ENCODE data around the gene SLC4A5.

Gene SLC4A5

DNA sequence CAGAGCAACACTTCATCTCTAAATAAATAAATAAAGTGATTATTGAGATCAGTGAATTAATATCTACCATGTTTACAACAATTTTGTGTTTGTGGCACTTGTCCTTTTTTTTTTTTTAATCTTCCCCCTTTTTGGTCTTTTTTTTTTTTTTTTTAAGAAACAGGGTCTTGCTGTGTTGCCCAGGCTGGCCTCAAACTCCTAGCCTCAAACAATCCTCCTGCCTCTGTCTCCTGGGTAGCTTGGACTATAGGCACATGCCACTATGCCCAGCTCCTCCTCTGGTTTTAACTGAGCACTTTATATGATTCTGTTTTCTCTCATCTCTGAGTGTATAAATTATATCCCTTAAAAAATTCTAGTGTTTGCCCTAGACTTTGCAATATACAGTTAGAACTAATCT lies 30.3 kb downstream of the SLC4A5 start:
- H4K8ac ChIP-seq (ENCODE audit: low read depth, low read length): no peak overlapping the region
- no peak overlapping the region for H2BK5ac ChIP-seq (ENCODE audit: low read depth, low read length, poor library complexity)
- H2AK5ac ChIP-seq (ENCODE audit: low read length): no peak overlapping the region
- H3K27ac ChIP-seq (ENCODE audit: low read depth, low read length): no peak overlapping the region
- no peak overlapping the region for H3K4me2 ChIP-seq (ENCODE audit: low read length)
- H3K79me1 ChIP-seq (ENCODE audit: low read length): no peaks in the 10 kb centered on the region
- no peaks in the 10 kb centered on the region for H3K9me3 ChIP-seq (ENCODE audit: insufficient read depth, low read depth, low read length)
- H2BK120ac ChIP-seq (ENCODE audit: insufficient read depth, low read length, poor library complexity): no peak overlapping the region
- no peak overlapping the region for H3K4ac ChIP-seq (ENCODE audit: low read depth, low read length)
- no peak overlapping the region for H4K91ac ChIP-seq (ENCODE audit: low read depth, low read length)
- H3K14ac ChIP-seq (ENCODE audit: low read length): no peak overlapping the region
- no peak overlapping the region for H3K4me3 ChIP-seq (ENCODE audit: low read depth, low read length)
- no peaks in the 10 kb centered on the region for H3K79me2 ChIP-seq (ENCODE audit: control insufficient read depth, insufficient read depth, low read length, poor library complexity)
- no peak overlapping the region for H3K9ac ChIP-seq (ENCODE audit: low read length)
- peaks cover 0 to 2% of the 10 kb centered on the region in 2 experiments for H3K4me1 ChIP-seq (ENCODE audit: control insufficient read depth in 1 of 2, insufficient read depth in 2 of 2, low read length in 2 of 2)
- H3K18ac ChIP-seq (ENCODE audit: low read length): no peak overlapping the region
- no peak overlapping the region for H3K23ac ChIP-seq (ENCODE audit: low read length)
- H3K27me3 ChIP-seq (ENCODE audit: insufficient read depth, low read length): no peaks in the 10 kb centered on the region
- no peaks in the 10 kb centered on the region for H3K36me3 ChIP-seq (ENCODE audit: control insufficient read depth in 1 of 2, insufficient read depth in 2 of 2, low read length in 2 of 2)
- no peak overlapping the region for H2AFZ ChIP-seq (ENCODE audit: insufficient read depth, low read length, poor library complexity)
- no peak overlapping the region for H2BK12ac ChIP-seq (ENCODE audit: low read length)
- no peak overlapping the region for H4K12ac ChIP-seq (ENCODE audit: low read depth, low read length)
- no peak for DNase-seq

DNA sequence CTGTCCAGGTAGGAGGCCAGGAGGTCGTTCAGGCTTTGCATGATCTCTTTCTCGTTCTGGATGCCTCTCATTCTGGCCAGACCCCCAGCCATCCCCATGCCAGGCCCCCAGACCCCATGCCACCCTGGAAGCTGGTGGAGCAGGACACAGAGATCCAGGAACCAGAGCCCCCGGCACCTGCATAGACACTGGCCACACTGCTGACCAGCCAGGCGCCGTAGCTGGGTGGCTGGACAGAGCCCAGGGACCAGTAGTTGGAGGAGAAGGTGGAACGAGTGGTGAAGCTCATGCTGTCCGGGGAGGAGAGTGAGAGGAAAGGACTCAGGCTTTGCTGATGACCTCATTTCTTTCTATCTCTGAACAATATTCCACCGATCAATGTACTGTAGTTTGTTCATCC lies 35.5 kb downstream of the SLC4A5 start:
- no CpG with 5 or more reads among the region's 8 CpGs for WGBS (ENCODE audit: extremely low coverage, insufficient coverage, insufficient read length)
- no peak for DNase-seq
- no peaks in the 10 kb centered on the region for H3K27me3 ChIP-seq (ENCODE audit: insufficient read depth, low read length)

DNA sequence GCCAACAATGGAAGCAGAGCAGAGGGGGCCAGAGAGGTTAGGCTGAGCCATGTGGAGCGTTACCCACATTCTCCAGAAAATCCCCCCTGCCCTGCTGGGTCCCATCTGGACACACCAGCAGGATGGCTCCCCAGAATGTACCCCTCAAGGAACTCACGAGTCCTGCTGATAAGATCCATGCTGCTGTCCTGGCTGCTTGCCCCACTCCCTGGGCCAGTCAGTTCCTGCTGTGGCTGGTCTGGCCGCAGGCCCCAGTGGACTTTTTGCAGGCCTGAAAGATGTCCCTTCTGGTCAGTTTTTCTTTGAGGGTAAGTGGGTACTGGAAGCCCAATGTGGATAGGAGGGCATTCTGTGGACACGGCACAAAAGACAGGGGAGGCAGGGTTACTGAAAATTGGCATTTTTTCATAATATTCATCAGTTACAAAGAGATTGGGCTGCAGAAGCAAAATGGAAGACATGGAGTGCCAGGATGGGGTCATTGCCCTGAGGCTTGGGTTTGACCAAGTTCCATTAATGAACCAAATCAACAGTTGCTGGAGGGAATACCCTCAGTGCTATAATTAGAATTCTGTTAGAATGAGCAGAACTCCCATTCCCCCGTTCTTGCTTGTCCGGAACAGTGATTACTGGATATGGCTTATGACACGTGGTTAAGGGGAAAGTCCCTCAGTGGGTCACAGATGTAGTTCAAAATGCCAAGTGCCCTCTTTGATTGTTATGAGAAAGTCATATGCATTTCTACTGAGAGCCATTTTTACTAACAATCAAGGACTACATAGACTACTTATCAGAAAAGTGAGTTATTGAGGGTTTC lies 38.7 kb downstream of the SLC4A5 start:
- Histone ChIP-seq H4K12ac (ENCODE audit: low read depth, low read length) (no peak overlapping the region), H3K27me3 (ENCODE audit: insufficient read depth, low read length) (no peaks in the 10 kb centered on the region), H2AFZ (ENCODE audit: insufficient read depth, low read length, poor library complexity) (no peak overlapping the region), H2BK12ac (ENCODE audit: low read length) (no peak overlapping the region), H3K23ac (ENCODE audit: low read length) (no peak overlapping the region), H2BK5ac (ENCODE audit: low read depth, low read length, poor library complexity) (no peak overlapping the region), H3K4me2 (ENCODE audit: low read length) (no peak overlapping the region), H3K79me1 (ENCODE audit: low read length) (no peaks in the 10 kb centered on the region), H2AK5ac (ENCODE audit: low read length) (no peak overlapping the region), H3K14ac (ENCODE audit: low read length) (no peak overlapping the region), H4K8ac (ENCODE audit: low read depth, low read length) (no peak overlapping the region), H2BK120ac (ENCODE audit: insufficient read depth, low read length, poor library complexity) (no peak overlapping the region), H4K91ac (ENCODE audit: low read depth, low read length) (no peak overlapping the region), H3K9ac (ENCODE audit: low read length) (no peak overlapping the region), H3K79me2 (ENCODE audit: control insufficient read depth, insufficient read depth, low read length, poor library complexity) (no peaks in the 10 kb centered on the region), H3K18ac (ENCODE audit: low read length) (no peak overlapping the region), H3K4me1 (ENCODE audit: control insufficient read depth in 1 of 2, insufficient read depth in 2 of 2, low read length in 2 of 2) (no peaks in the 10 kb centered on the region), H3K9me3 (ENCODE audit: insufficient read depth, low read depth, low read length) (peaks cover 5% of the 10 kb centered on the region), H3K36me3 (ENCODE audit: control insufficient read depth in 1 of 2, insufficient read depth in 2 of 2, low read length in 2 of 2) (no peaks in the 10 kb centered on the region), H3K4me3 (ENCODE audit: low read depth, low read length) (no peak overlapping the region), H3K4ac (ENCODE audit: low read depth, low read length) (no peak overlapping the region), H3K27ac (ENCODE audit: low read depth, low read length) (no peak overlapping the region)
- no peak for DNase-seq
- no CpG with 5 or more reads among the region's 7 CpGs for WGBS (ENCODE audit: extremely low coverage, insufficient coverage, insufficient read length)

More for the DNA sequence above, 35.5 kb downstream of the SLC4A5 start:
- Histone ChIP-seq H3K36me3 (ENCODE audit: control insufficient read depth in 1 of 2, insufficient read depth in 2 of 2, low read length in 2 of 2) (no peaks in the 10 kb centered on the region), H3K4me2 (ENCODE audit: low read length) (no peak overlapping the region), H3K23ac (ENCODE audit: low read length) (no peak overlapping the region), H3K14ac (ENCODE audit: low read length) (no peak overlapping the region), H4K91ac (ENCODE audit: low read depth, low read length) (no peak overlapping the region), H2AK5ac (ENCODE audit: low read length) (no peak overlapping the region), H3K4ac (ENCODE audit: low read depth, low read length) (no peak overlapping the region), H3K4me1 (ENCODE audit: control insufficient read depth in 1 of 2, insufficient read depth in 2 of 2, low read length in 2 of 2) (no peaks in the 10 kb centered on the region), H3K18ac (ENCODE audit: low read length) (no peak overlapping the region), H4K12ac (ENCODE audit: low read depth, low read length) (no peak overlapping the region), H3K9me3 (ENCODE audit: insufficient read depth, low read depth, low read length) (peaks cover 5% of the 10 kb centered on the region), H3K27ac (ENCODE audit: low read depth, low read length) (no peak overlapping the region), H3K79me2 (ENCODE audit: control insufficient read depth, insufficient read depth, low read length, poor library complexity) (no peaks in the 10 kb centered on the region), H3K79me1 (ENCODE audit: low read length) (no peaks in the 10 kb centered on the region), H3K9ac (ENCODE audit: low read length) (no peak overlapping the region), H2AFZ (ENCODE audit: insufficient read depth, low read length, poor library complexity) (no peak overlapping the region), H2BK120ac (ENCODE audit: insufficient read depth, low read length, poor library complexity) (no peak overlapping the region), H2BK12ac (ENCODE audit: low read length) (no peak overlapping the region), H2BK5ac (ENCODE audit: low read depth, low read length, poor library complexity) (no peak overlapping the region), H3K4me3 (ENCODE audit: low read depth, low read length) (no peak overlapping the region), H4K8ac (ENCODE audit: low read depth, low read length) (no peak overlapping the region)

DNA sequence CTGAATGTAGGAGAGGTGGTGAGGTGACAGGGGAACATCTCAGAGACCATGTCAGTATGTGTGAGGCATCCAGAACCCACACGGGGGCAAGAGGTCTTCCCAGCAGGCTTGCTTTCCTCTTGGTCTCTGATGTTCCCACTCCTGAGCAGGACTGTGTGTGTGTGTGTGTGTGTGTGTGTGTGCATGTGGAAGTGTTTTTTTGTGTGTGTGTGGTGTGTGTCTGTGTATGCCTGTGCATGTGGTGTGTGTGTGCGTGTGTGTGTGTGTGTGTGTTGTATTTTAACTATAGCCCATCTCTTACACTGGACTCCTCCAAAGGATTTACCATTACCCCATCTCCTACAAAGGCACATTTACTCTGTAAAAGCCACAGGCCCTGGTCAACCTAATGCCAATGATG lies 40.4 kb downstream of the SLC4A5 start:
- H2BK5ac ChIP-seq (ENCODE audit: low read depth, low read length, poor library complexity): no peak overlapping the region
- no peak overlapping the region for H3K27ac ChIP-seq (ENCODE audit: low read depth, low read length)
- no peak overlapping the region for H3K9ac ChIP-seq (ENCODE audit: low read length)

More for the DNA sequence above, 40.4 kb downstream of the SLC4A5 start:
- H3K79me2 ChIP-seq (ENCODE audit: control insufficient read depth, insufficient read depth, low read length, poor library complexity): no peaks in the 10 kb centered on the region
- H3K36me3 ChIP-seq (ENCODE audit: control insufficient read depth in 1 of 2, insufficient read depth in 2 of 2, low read length in 2 of 2): no peaks in the 10 kb centered on the region
- no peak overlapping the region for H3K18ac ChIP-seq (ENCODE audit: low read length)
- H3K27me3 ChIP-seq (ENCODE audit: insufficient read depth, low read length): no peaks in the 10 kb centered on the region
- no peak overlapping the region for H3K4me2 ChIP-seq (ENCODE audit: low read length)
- H3K14ac ChIP-seq (ENCODE audit: low read length): no peak overlapping the region
- H2AFZ ChIP-seq (ENCODE audit: insufficient read depth, low read length, poor library complexity): no peak overlapping the region
- H3K23ac ChIP-seq (ENCODE audit: low read length): no peak overlapping the region
- no peak overlapping the region for H4K12ac ChIP-seq (ENCODE audit: low read depth, low read length)
- H3K4me3 ChIP-seq (ENCODE audit: low read depth, low read length): no peak overlapping the region
- no peak overlapping the region for H2BK12ac ChIP-seq (ENCODE audit: low read length)
- no peak overlapping the region for H4K8ac ChIP-seq (ENCODE audit: low read depth, low read length)
- H3K79me1 ChIP-seq (ENCODE audit: low read length): no peaks in the 10 kb centered on the region
- no peak for DNase-seq
- no CpG with 5 or more reads among the region's 2 CpGs for whole genome bisulfite sequencing (ENCODE audit: extremely low coverage, insufficient coverage, insufficient read length)
- no peak overlapping the region for H2BK120ac ChIP-seq (ENCODE audit: insufficient read depth, low read length, poor library complexity)
- no peak overlapping the region for H2AK5ac ChIP-seq (ENCODE audit: low read length)
- H3K4ac ChIP-seq (ENCODE audit: low read depth, low read length): no peak overlapping the region
- no peak overlapping the region for H4K91ac ChIP-seq (ENCODE audit: low read depth, low read length)
- H3K9me3 ChIP-seq (ENCODE audit: insufficient read depth, low read depth, low read length): peaks cover 7% of the 10 kb centered on the region
- no peaks in the 10 kb centered on the region for H3K4me1 ChIP-seq (ENCODE audit: control insufficient read depth in 1 of 2, insufficient read depth in 2 of 2, low read length in 2 of 2)

Measured in trophoblast cell (in vitro differentiated cells and primary cell).